K562 (cell line): ENCODE results near the gene NFATC3. TPM values are rescaled to one million over a fixed set of nuclear protein-coding genes. Genes with fewer than 3 reads are reported as not detected.

ENCODE experiments used
- ARID1B ChIP-seq: fragments of 450-650 bp; IDR thresholded peaks from 2 replicates; pipeline ENCODE4 v1.6.1; 2016; ENCODE audit warnings: antibody characterized with exemption, mild to moderate bottlenecking, inconsistent platforms
- CEBPB ChIP-seq: fragments of 450-650 bp; IDR thresholded peaks from 2 replicates; pipeline ENCODE4 v1.6.1; 2016; ENCODE audit warnings: missing genetic modification characterization, missing compliant biosample characterization
- CREB1 ChIP-seq, 2 experiments: sonication (generic) in 1 of 2; formaldehyde crosslinking in 1 of 2; IDR thresholded peaks; 2 replicates each; pipeline versions ENCODE4 v1.6.1 to v1.8.0; 2012 to 2022; ENCODE audit warnings: inconsistent platforms in 1 of 2, mild to moderate bottlenecking in 1 of 2, missing genetic modification reagents in 1 of 2, moderate library complexity in 1 of 2
- DACH1 ChIP-seq: fragments of 450-650 bp; IDR thresholded peaks from 2 replicates; pipeline ENCODE4 v1.6.1; 2018; ENCODE audit not compliant: partially characterized antibody
- E2F5 ChIP-seq: sonication (generic); formaldehyde crosslinking; IDR thresholded peaks from 2 replicates; pipeline ENCODE4 v1.8.0; 2022; ENCODE audit warnings: mild to moderate bottlenecking, missing genetic modification reagents
- ELF2 ChIP-seq: fragments of 250-450 bp; sonication (Bioruptor Pico); IDR thresholded peaks from 2 replicates; pipeline ENCODE4 v1.5.0; 2021; ENCODE audit warnings: mild to moderate bottlenecking
- EP300 ChIP-seq: IDR thresholded peaks from 2 replicates; pipeline ENCODE4 v1.6.1; 2012; ENCODE audit warnings: low read length, improper control_type of control experiment
- FIP1L1 ChIP-seq: fragments of 200-400 bp; formaldehyde crosslinking; IDR thresholded peaks from 2 replicates; pipeline ENCODE4 v1.6.1; 2018; ENCODE audit warnings: mild to moderate bottlenecking, low read depth, low read length; ENCODE audit not compliant: poor library complexity, severe bottlenecking
- GATAD2A ChIP-seq: fragments of 450-650 bp; IDR thresholded peaks from 2 replicates; pipeline ENCODE4 v1.6.1; 2017
- GTF2A2 ChIP-seq: IDR thresholded peaks from 2 replicates; pipeline ENCODE4 v1.6.1; 2016; ENCODE audit warnings: mild to moderate bottlenecking, missing genetic modification characterization, missing compliant biosample characterization
- HEY1 ChIP-seq: fragments of 250-450 bp; sonication (Bioruptor Pico); IDR thresholded peaks from 2 replicates; pipeline ENCODE4 v1.5.0; 2020; ENCODE audit warnings: mild to moderate bottlenecking, moderate library complexity, borderline replicate concordance
- MLLT1 ChIP-seq, 2 experiments: fragments of 450-650 bp; IDR thresholded peaks; 2 replicates each; pipeline ENCODE4 v1.6.1; 2016
- PBX2 ChIP-seq, 2 experiments: IDR thresholded peaks in 1 of 2; conservative IDR thresholded peaks in 1 of 2; 2 replicates each; pipeline ENCODE4 v1.6.1; 2016; ENCODE audit warnings: low read depth in 2 of 2, mild to moderate bottlenecking in 1 of 2, missing compliant biosample characterization in 1 of 2, missing genetic modification characterization in 1 of 2, moderate library complexity in 1 of 2
- PHB ChIP-seq: fragments of 250-450 bp; sonication (Bioruptor Pico); IDR thresholded peaks from 2 replicates; pipeline ENCODE4 v1.5.0; 2021
- PURB ChIP-seq: sonication (generic); formaldehyde crosslinking; IDR thresholded peaks from 2 replicates; pipeline ENCODE4 v1.9.0; 2021; ENCODE audit warnings: low read depth, mild to moderate bottlenecking, missing genetic modification reagents
- TAF15 ChIP-seq: fragments of 200-400 bp; formaldehyde crosslinking; IDR thresholded peaks from 2 replicates; pipeline ENCODE4 v1.6.1; 2017; ENCODE audit warnings: mild to moderate bottlenecking, low read depth, low read length, moderate library complexity
- TAF9B ChIP-seq: fragments of 450-650 bp; IDR thresholded peaks from 2 replicates; pipeline ENCODE4 v1.6.1; 2018; ENCODE audit warnings: mild to moderate bottlenecking; ENCODE audit not compliant: partially characterized antibody
- ZNF175 ChIP-seq: fragments of 200-800 bp; sonication (Bioruptor generic); IDR thresholded peaks from 2 replicates; pipeline ENCODE4 v1.6.1; 2016; ENCODE audit warnings: low read depth, mild to moderate bottlenecking, missing genetic modification characterization, missing compliant biosample characterization
- ZNF79 ChIP-seq: fragments of 250-450 bp; sonication (Bioruptor Pico); IDR thresholded peaks from 2 replicates; pipeline ENCODE4 v1.4.0; 2020; ENCODE audit warnings: low read depth, mild to moderate bottlenecking, moderate library complexity
- polyA plus RNA-seq, 8 experiments: library from polyadenylated mRNA; depleted of rRNA in 4 of 8; stranded (reverse) in 5 of 8; unstranded in 3 of 8; fragments of >200 nt; fragmentation: Nextera tagmentation in 2 of 8; fragmentation: Illumina TruSeq in 1 of 8; extraction: Ambion mirVana in 2 of 8; extraction: Trizol in 1 of 8; gene quantifications; 2 replicates each; pipeline versions ENCODE4 v1.2.1 to v1.2.3, GENCODE V29; 2011 to 2014; ENCODE audit warnings: inconsistent platforms in 1 of 8, missing spikeins in 1 of 8
- total RNA-seq, 7 experiments: library from RNA; depleted of rRNA in 6 of 7; stranded (reverse); fragments of >200 nt in 6 of 7; fragmentation: Illumina TruSeq in 2 of 7; extraction: Trizol in 2 of 7; gene quantifications; 2 replicates each; pipeline versions ENCODE4 v1.2.1 to v1.2.3, GENCODE V29; 2011 to 2021; ENCODE audit warnings: low replicate concordance in 1 of 7

Gene NFATC3
- total and polyA plus RNA-seq, 9 of the 15 experiments (the other 6 are each of a cell fraction or from before 2014, with no cell fraction given) = 15.7 to 98.4 (median 59.4) TPM

DNA sequence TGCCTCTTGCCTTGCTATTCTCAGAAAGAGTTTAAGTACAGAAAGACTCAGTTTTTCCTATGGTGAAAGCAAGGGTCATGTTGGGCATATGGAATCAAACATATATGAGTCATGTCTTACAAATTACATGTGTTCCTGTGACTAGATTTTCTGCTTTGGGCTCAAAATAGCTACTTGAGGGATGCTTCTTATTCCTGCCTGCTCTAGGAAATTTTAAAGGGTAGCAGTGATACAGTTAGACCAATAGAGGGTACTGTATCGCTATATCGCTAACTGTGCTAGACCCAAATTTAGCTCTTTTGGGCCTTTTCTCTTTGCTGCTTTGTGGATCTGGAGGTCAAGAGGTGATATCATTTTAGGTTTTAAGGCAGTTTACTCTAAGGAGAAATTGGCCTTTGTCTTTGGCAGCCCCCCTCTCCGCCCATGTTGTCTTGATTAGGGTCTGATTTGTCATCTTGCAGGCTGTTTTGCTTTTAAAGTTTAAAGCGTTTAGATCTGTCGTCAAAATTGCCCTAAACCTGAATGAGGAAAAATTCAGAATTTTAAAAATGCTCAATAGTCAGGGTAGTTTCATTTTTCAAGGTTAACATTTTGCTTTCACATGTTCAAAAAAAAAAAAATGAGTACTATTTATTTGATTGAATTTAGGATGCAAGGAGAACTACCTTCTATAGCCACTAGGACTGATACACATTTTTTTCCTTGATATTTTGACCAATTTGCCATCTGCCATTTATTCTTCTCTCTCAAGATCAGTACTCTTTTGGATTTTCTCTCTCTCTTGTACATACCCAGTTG is 8.8 kb downstream of the NFATC3 start (continued):
- no peak for TF ChIP-seq PBX2 (CRISPR knock-in tag; IDR thresholded peaks at IDR 0.05; ENCODE audit: low read depth)
- no peak for TF ChIP-seq PBX2 (tag; conservative IDR thresholded peaks at IDR 0.05; ENCODE audit: low read depth)
- TF ChIP-seq PURB (CRISPR knock-in tag) = no peak
- TF ChIP-seq ZNF175 (CRISPR knock-in tag) = no peak
- no peak for TF ChIP-seq TAF15
- TF ChIP-seq CEBPB = no peak
- no peak for TF ChIP-seq GATAD2A
- TF ChIP-seq E2F5 (CRISPR knock-in tag) = no peak
- no peak for TF ChIP-seq TAF9B
- no peak for TF ChIP-seq ELF2 (CRISPR knock-in tag)
- no peak for TF ChIP-seq EP300
- TF ChIP-seq ZNF79 = no peak
- TF ChIP-seq GTF2A2 (tag) = no peak
- no peak for TF ChIP-seq PHB
- TF ChIP-seq CREB1 (IDR thresholded peaks at IDR 0.05) = no peak
- TF ChIP-seq CREB1 (CRISPR knock-in tag; IDR thresholded peaks at IDR 0.05) = no peak
- TF ChIP-seq ARID1B = 0 out of 2 replicates have a peak, but pooled peaks have one; percentile 18
- TF ChIP-seq HEY1 = no peak
- no peak for TF ChIP-seq FIP1L1
- no peak for TF ChIP-seq DACH1
- TF ChIP-seq MLLT1 (IDR thresholded peaks at IDR 0.05) = no peak
